ENCODE results near the gene ITGAD.

GRCh38 chr16:31460582-31461002 is 67.5 kb downstream of the ITGAD start:
- TF ChIP-seq CTCF (IDR thresholded peaks at IDR 0.05) (no peak), ZBTB43 (CRISPR knock-in tag; IDR thresholded peaks at IDR 0.05) (no peak), ATF3 (CRISPR knock-in tag; conservative IDR thresholded peaks at IDR 0.05) (no peak), TP53 (CRISPR knock-in tag; IDR thresholded peaks at IDR 0.05) (no peak), FOXP1 (CRISPR knock-in tag; IDR thresholded peaks at IDR 0.05; ENCODE audit: borderline replicate concordance) (no peak), CREB1 (CRISPR knock-in tag; IDR thresholded peaks at IDR 0.05) (no peak), ESRRA (CRISPR knock-in tag; IDR thresholded peaks at IDR 0.05; ENCODE audit: borderline replicate concordance) (no peak), KAT7 (CRISPR knock-in tag; IDR thresholded peaks at IDR 0.05; ENCODE audit: borderline replicate concordance) (no peak), GABPB1 (CRISPR knock-in tag; IDR thresholded peaks at IDR 0.05) (no peak), ZNF232 (CRISPR knock-in tag; IDR thresholded peaks at IDR 0.05) (no peak), PREB (CRISPR knock-in tag; IDR thresholded peaks at IDR 0.05; ENCODE audit: borderline replicate concordance) (no peak), USF2 (CRISPR knock-in tag; IDR thresholded peaks at IDR 0.05) (no peak), TEAD4 (CRISPR knock-in tag; IDR thresholded peaks at IDR 0.05) (no peak)
